BE2C (cell line): ENCODE measurements around the gene IER3.
"Not testable (repeated sequence)": the region's sequence is repeated elsewhere in the genome, so short reads cannot be mapped to it uniquely, and the experiment has no call there.

Experiments
- DNase-seq: peaks from one replicate; pipeline ENCODE4 v3.0.0-alpha.2; 2020
- H3K27me3 ChIP-seq: fragments of 250-450 bp; sonication (Bioruptor Pico); 2 replicates; pipeline ENCODE4 v1.5.1; 2020; ENCODE audit warnings: mild to moderate bottlenecking
- H3K36me3 ChIP-seq: fragments of 250-450 bp; sonication (Bioruptor Pico); 2 replicates; pipeline ENCODE4 v1.5.1; 2020; ENCODE audit warnings: mild to moderate bottlenecking
- H3K4me1 ChIP-seq: fragments of 250-450 bp; sonication (Bioruptor Pico); 2 replicates; pipeline ENCODE4 v1.5.1; 2020
- H3K4me3 ChIP-seq: 2 replicates; pipeline ENCODE4 v1.5.1; 2011; ENCODE audit warnings: low read depth, low read length
- H3K9me3 ChIP-seq: fragments of 250-450 bp; sonication (Bioruptor Pico); 2 replicates; pipeline ENCODE4 v1.5.1; 2020
- CTCF ChIP-seq: IDR thresholded peaks from 2 replicates; pipeline ENCODE4 v1.5.1; 2012; ENCODE audit warnings: mild to moderate bottlenecking, low read depth, low read length

IER3 gene

GRCh38 chr6:30760549-30760948, 16.2 kb upstream of the IER3 start:
- TF ChIP-seq CTCF: no peak
- Histone ChIP-seq H3K27me3 (no peaks in the 10 kb centered on the region), H3K4me1 (peaks cover 5% of the 10 kb centered on the region; the same call in 1 of the 2 replicates), H3K36me3 (no peaks in the 10 kb centered on the region), H3K4me3 (no peak overlapping the region), H3K9me3 (no peaks in the 10 kb centered on the region)
- DNase-seq: no peak

GRCh38 chr6:30759575-30760239, 15.4 kb upstream of the IER3 start:
- H3K36me3 ChIP-seq: no peaks in the 10 kb centered on the region
- H3K27me3 ChIP-seq: no peaks in the 10 kb centered on the region
- H3K4me1 ChIP-seq: peaks cover 5% of the 10 kb centered on the region; the same call in 1 of the 2 replicates
- no peak overlapping the region for H3K4me3 ChIP-seq
- TF ChIP-seq CTCF: no peak
- no peak for DNase-seq
- no peaks in the 10 kb centered on the region for H3K9me3 ChIP-seq

- peaks cover 8% of the 10 kb centered on the region for H3K4me1 ChIP-seq
Observed at GRCh38 chr6:30757261-30757904, 13.0 kb upstream of the IER3 start.

GRCh38 chr6:30756405-30757003, 12.2 kb upstream of the IER3 start:
- DNase-seq, H3K27me3 ChIP-seq, H3K36me3 ChIP-seq, H3K4me3 ChIP-seq, H3K9me3 ChIP-seq: not testable (repeated sequence)
- H3K4me1 ChIP-seq: peaks cover 15% of the 10 kb centered on the region

More at GRCh38 chr6:30757261-30757904, 13.0 kb upstream of the IER3 start:
- DNase-seq: no peak
- no peaks in the 10 kb centered on the region for H3K9me3 ChIP-seq
- H3K27me3 ChIP-seq: no peaks in the 10 kb centered on the region
- H3K4me3 ChIP-seq: no peak overlapping the region
- no peak for TF ChIP-seq CTCF
- H3K36me3 ChIP-seq: no peaks in the 10 kb centered on the region

GRCh38 chr6:30754631-30755030, 10.3 kb upstream of the IER3 start:
- no peak overlapping the region for H3K4me3 ChIP-seq
- no peaks in the 10 kb centered on the region for H3K36me3 ChIP-seq
- DNase-seq: no peak
- TF ChIP-seq CTCF: no peak
- no peaks in the 10 kb centered on the region for H3K27me3 ChIP-seq
- H3K9me3 ChIP-seq: no peaks in the 10 kb centered on the region
- peaks cover 15% of the 10 kb centered on the region for H3K4me1 ChIP-seq

- no peak for TF ChIP-seq CTCF
- DNase-seq: peak; percentile 92
- Histone ChIP-seq H3K9me3 (no peaks in the 10 kb centered on the region), H3K4me1 (peaks cover 15% of the 10 kb centered on the region), H3K4me3 (no peak overlapping the region), H3K27me3 (no peaks in the 10 kb centered on the region), H3K36me3 (no peaks in the 10 kb centered on the region)
Observed at GRCh38 chr6:30752157-30752927, 8.0 kb upstream of the IER3 start.
